NCI-H1694 treated with DMSO at 0.1 percent for 48 hours (cell line): ENCODE results near the gene SAPCD2.

ENCODE experiments used
- DNase-seq: peaks from one replicate; lab custom pipeline; 2025; lab: John Stamatoyannopoulos, UW

SAPCD2 gene

GRCh38 chr9:137080260-137081122, 10.1 kb upstream of the SAPCD2 start:
- no peak for DNase-seq

- no peak for DNase-seq
Observed at GRCh38 chr9:137079401-137079787, 9.0 kb upstream of the SAPCD2 start.

DNA sequence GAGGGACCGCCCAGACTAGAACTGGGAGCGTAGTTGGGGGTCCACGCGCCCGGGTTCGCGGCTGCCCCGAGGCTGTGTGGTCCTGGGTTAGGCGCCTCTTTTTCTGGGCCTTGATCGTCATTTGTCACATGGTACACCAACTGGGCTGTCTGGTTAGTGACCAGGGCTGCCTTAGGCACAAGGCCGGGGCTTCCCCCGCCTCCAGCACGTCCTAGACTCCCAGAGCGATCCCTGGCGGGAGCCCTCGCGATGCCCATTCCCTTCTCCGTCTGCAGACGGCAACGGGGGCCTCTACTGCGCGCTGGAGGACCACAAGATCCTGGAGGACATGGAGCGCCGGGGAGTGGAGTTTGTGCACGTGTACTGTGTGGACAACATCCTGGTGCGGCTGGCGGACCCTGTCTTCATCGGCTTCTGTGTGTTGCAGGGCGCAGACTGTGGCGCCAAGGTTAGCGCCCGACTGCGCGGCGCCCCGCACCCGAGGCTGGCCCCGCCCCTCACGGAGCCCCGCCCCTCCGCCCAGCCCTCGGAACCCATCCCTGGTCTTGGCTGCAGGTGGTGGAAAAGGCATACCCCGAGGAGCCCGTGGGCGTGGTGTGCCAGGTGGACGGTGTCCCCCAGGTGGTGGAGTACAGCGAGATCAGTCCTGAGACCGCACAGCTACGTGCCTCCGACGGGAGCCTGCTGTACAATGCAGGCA, 8.5 kb upstream of the SAPCD2 start:
- DNase-seq: no peak

GRCh38 chr9:137077758-137078693, 7.7 kb upstream of the SAPCD2 start:
- DNase-seq: no peak

DNA sequence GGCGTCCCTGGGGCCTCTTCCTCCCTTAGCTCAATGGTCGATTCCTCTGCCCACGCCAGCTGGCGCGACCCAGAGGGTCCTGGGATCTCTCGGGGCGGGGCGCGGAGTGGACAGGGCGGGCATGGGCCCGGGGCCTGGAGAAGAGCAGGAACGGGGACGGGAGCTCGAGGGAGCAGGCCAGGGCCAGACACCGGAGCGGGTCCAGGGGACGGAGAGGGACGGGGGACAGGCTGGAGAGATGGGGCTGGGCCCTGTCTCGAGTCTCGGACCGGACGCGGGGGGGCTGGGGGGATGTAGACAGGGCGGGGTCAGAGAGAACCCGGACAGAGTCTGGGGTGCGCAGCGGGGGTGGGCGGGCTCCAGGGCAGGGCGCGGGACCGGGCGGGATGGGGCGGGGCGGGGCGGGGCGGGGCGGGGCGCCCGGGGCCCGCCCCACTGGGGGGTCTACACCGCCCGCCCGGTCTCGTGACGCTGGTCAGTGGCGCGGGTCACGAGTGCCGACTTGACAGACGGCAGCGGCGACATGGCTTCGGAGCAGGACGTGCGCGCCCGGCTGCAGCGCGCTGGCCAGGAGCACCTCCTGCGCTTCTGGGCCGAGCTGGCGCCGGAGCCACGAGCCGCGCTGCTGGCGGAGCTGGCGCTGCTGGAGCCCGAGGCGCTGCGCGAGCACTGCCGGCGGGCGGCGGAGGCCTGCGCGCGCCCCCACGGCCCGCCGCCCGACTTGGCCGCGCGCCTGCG, 6.8 kb upstream of the SAPCD2 start, which contains the start of gene UAP1L1:
UAP1L1 (plus strand) TSS at position 508 of the 738 bp plus-strand sequence; CDS start at position 524, 16 bp downstream.
- DNase-seq: no peak

DNA sequence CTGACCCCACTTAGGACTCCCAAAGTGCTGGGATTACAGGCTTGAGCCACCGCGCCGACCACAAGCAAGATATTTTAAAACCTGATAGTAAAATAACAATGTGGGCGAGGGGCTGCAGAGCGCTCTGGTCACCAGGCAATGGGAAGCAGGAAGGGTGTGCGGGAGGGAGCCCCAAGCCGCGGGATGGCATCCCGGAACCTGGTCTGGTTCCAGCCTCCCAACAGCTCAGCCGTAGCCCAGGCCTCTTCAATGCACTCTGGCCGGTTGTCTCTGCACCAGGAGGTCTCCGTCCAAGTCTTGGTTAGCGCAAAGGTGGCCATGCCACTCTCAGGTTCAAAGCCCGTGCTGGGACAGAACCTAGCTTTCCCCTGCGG, 6.3 kb upstream of the SAPCD2 start:
- DNase-seq: no peak

DNA sequence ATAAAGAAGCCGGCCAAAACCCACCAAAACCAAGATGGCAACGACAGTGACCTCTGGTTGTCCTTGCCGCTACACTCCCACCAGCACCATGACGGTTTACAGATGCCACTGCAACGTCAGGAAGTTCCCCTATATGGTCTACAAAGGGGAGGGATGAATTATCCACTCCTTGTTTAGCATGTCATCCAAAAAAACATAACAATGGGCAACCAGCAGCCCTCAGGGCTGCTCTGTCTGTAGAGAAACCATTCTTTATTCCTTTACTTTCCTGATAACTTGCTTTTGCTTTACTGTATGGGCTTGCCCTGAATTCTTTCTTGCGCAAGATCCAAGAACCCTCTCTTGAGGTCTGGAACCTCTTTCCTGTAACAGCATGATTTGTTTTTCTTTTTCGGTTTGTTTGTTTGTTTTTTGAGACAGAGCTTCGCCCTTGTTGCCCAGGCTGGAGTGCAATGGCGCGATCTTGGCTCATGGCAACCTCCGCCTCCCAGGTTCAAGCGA, 5.0 kb upstream of the SAPCD2 start:
- DNase-seq: no peak

GRCh38 chr9:137074657-137075274, 4.4 kb upstream of the SAPCD2 start:
- DNase-seq: no peak

GRCh38 chr9:137073992-137074399, 3.6 kb upstream of the SAPCD2 start:
- no peak for DNase-seq

DNA sequence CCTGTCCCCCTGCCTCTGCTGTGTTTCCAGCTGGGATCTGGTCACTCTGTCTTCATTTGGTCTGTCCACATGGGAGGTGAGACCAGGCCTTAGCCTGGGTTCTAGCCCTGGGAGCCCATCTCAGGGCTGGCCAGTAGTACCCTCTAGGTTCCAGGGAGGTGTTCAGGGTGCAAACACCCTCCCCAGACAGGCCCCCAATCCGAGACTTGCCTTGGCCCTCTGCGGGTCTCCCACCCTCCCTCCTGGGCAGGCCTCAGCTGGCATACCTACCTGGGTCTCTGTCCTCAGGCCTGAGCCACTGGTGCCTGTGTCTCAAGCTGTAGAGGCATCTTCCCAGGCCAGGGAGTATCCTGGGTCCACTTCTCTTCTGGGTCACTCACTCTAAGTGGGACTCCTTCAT, 925 bp upstream of the SAPCD2 start:
- DNase-seq: no peak

- no peak for DNase-seq
Observed at GRCh38 chr9:137070906-137071275, 534 bp upstream of the SAPCD2 start.

DNA sequence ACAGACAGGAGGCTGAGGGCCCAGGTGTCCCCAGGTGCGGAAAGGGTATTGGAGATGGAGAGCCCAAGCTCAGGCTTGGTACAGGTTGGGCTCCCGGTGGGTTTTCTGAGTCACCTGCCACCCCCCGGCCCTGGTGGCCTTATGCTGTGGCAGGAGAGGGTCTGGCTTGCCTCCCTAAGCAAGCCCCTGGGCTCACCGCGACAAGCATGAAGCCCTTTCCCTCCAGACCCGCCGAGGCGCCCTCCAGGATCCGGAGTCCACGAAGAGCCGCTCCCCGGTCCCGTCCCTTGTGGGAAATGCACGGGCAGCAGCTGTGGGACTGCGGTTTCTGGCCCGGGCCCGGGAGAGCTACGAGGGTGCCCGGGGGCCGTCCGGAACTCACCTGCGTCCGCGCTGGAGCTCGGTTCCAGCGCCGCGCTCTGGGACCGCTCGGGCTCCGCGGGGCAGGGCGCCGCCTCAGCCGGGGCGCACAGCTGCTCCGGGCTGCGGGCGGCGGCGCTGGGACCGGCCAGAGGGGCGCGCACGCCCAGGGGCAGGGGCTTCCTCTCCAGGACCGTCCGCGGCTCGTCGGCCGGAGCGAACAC, 757 bp downstream of the SAPCD2 start:
- no peak for DNase-seq

DNA sequence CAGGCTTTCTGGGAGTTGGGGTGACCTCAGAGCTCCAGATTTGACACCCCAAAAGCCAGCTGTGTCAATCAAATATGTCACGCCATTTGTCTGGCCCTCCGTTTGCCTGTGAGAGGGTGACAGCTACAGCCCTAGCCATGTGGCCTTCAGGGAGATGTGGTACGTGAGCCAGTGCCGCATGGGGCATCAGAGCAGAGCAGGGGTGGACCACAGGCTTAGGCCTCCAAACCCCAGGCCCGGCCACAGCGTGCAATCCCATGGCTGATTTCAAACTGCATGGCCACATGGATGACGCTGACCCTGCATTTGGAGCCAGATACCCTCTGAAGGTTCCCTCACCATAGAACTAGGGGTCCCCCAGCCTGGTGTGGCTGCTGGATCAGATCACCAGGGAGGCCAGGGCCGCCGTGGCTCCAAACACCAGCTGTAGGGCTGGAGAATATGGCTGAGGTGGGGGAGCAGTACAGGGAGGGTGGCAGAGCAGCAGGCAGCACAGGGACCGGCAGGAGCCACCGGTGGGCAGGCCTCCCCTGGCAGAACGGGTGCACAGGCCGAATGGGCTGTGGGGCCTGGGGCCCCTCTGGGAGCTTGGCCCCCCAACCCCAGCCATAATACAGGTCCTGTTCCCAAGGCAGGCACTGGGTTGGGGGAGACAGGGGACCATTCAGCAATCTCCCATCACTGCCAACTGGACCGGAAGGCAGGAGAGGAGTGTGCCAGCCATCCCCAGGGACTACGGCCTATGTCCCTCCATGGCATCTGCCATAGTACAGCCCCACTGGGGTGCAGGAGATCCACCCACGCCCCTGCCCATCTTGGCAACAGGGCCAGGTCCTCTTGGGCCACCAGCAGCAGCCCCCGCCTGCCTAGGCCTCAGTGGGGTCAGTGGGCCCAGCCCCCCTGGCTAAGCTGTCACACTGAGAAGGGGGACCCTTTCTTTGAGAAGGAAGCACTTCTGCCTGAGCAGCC, 1.5 kb downstream of the SAPCD2 start:
- DNase-seq: no peak

GRCh38 chr9:137067860-137068538, 2.4 kb downstream of the SAPCD2 start:
- DNase-seq: peak; percentile 62

- DNase-seq: no peak
Observed at GRCh38 chr9:137066096-137066861, 4.1 kb downstream of the SAPCD2 start.

DNA sequence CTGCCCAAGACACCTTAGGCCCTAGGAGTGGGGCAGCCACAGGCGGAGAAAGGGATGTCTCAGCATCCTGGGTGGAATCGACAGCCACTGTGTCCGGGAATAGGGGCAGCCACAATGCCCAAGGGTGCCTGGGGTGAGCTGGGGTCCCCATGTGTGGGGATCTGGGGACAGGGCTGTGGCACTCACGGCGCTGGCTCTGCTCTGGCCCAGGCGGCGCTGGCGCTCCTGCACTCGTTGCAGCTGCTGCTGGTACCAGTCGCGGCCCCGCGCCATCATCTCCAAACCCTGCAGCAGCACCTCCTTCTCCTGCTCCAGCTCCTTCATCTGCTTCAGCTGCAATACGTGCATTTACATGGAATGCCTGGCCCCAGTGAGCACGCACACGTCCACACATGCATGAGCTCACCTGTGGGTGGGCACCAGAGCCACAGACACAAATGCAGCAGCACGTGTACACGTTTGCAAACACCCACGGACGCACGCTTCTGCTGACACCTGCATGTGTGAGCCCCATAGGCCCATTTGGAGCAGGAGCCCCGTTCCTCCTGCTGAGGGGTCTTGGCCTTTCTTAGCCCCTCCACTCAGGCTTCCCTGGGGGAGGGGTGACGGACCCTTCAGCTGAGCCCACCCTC, 4.9 kb downstream of the SAPCD2 start:
- no peak for DNase-seq

DNA sequence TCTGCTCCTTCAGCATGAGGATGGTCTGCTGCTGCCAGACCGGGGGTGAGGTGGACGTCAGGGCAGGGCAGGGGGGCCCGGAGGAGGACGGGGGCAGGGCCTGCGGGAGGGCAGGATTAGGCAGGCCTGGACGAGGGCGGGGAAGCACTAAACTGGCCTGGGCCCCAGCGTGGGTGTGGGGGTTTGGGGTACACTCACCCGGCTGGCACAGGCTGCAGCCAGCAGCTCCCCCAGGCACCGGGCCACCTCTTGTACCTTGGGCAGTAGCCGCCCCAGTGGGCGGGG, 5.5 kb downstream of the SAPCD2 start:
- no peak for DNase-seq
